ENCODE measurements around the gene AKAP13.

GRCh38 chr15:85773970-85774369 is 393.6 kb downstream of the AKAP13 start:
- no peak for TF ChIP-seq CTCF (IDR thresholded peaks at IDR 0.05)
- TF ChIP-seq EZH2 (IDR thresholded peaks at IDR 0.05; ENCODE audit: borderline replicate concordance, insufficient read depth, low read depth, low read length, poor library complexity, severe bottlenecking): no peak

Data from B cell (primary cell).